ENCODE measurements around the gene ZFX.

ZFX gene

DNA sequence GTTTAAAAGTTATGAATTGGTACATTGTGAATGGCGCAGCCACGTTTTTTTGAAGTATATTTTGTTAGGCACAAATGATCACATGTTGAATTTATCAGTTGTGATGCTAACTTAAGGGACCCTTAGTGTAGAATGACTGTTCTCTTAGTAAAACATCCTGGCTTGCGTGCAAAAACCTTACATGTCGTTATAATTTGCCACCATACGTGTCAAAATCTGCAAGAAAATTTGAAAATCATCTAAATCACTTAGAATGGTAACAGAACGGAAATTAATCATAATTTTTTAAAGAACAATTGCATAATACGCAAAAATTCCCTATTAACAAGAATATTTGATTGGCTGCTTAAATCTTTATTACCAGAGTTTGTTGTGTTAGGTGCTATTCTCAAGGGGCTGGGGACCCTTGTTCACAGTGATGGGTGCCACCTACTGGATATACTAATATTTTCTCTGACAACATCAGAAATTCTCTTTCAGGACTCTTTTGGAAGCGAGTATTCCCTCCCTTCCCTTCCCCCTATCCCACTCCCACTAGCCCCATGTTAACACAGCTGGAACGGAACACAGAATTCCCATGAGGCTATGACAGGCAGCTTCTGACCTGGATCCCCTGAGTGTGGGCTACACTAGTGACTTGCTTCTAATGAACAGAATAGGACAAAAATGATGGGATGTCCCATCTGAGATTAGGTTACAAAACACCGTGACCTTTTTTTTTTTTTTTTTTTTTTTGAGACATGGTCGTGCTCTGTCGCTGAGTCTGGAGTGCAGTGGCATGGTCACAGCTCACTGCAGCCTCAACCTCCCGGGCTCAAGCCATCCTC lies 92.5 kb downstream of the ZFX start:
- peaks cover 7% of the 10 kb centered on the region; the same call in 1 of the 2 replicates for H3K4me1 ChIP-seq (ENCODE audit: insufficient read depth, low read length)
- H3K27ac ChIP-seq (ENCODE audit: low read depth, low read length): no peak overlapping the region
- H3K27me3 ChIP-seq (ENCODE audit: insufficient read depth, low read length): no peaks in the 10 kb centered on the region
- no peak overlapping the region for H3K4me3 ChIP-seq (ENCODE audit: low read length)
- no peaks in the 10 kb centered on the region for H3K36me3 ChIP-seq (ENCODE audit: insufficient read depth, low read length)
- H3K9ac ChIP-seq (ENCODE audit: low read depth, low read length): no peak overlapping the region
- 64% methylated on average over 12 of the region's 13 CpGs for WGBS
- no peaks in the 10 kb centered on the region for H3K9me3 ChIP-seq (ENCODE audit: insufficient read depth, low read depth, low read length)

DNA sequence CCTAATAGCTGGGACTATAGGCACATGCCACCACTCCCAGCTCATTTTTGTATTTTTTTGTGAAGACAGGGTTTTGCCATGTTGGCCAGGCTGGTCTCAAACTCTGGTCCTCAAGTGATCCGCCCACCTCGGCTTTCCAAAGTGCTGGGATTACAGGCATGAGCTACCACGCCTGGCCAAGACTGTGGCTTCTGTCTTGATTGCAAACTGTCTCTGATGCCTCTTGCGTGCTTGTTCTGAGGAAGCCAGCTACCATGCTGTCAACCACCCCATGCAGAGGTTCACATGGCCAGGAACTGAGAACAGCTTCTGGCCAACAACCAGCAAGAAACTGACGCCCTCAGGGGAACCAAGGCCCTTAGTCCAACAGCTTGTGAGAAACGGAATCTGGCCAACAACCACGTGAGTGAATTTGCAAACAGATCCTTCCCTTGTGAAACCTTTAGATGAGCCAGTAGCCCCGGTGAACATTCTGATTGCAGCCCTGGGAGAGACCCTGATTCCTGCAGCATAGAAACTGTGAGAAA lies 93.2 kb downstream of the ZFX start:
- Histone ChIP-seq H3K27ac (ENCODE audit: low read depth, low read length) (no peak overlapping the region), H3K9ac (ENCODE audit: low read depth, low read length) (no peak overlapping the region)

DNA sequence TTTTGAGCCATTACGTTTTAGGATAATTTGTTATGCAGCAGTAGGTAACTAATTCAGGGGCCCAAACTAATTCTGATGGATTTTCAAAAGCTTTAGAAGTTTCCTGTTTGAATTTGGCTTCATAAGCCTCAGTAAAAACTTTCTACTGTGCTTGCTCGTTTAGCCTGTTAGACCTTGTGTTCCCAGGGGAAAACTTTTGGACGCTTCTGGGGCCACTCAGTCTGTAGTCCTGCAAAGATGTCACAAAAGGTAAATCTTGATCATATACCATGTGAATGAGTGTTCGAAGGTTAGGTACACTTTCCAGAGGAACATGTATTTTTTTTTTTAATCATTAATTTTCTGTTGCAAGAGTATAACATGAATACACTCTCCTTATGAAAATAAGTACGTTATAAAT lies 93.7 kb downstream of the ZFX start:
- H3K36me3 ChIP-seq (ENCODE audit: insufficient read depth, low read length): no peaks in the 10 kb centered on the region
- peaks cover 7% of the 10 kb centered on the region; the same call in 1 of the 2 replicates for H3K4me1 ChIP-seq (ENCODE audit: insufficient read depth, low read length)
- no peaks in the 10 kb centered on the region for H3K9me3 ChIP-seq (ENCODE audit: insufficient read depth, low read depth, low read length)
- no peak overlapping the region for H3K9ac ChIP-seq (ENCODE audit: low read depth, low read length)
- no peak overlapping the region for H3K4me3 ChIP-seq (ENCODE audit: low read length)
- 88% methylated on average over 3 of the region's 5 CpGs for WGBS
- H3K27me3 ChIP-seq (ENCODE audit: insufficient read depth, low read length): no peaks in the 10 kb centered on the region
- H3K27ac ChIP-seq (ENCODE audit: low read depth, low read length): no peak overlapping the region

More for the DNA sequence above, 93.2 kb downstream of the ZFX start:
- Histone ChIP-seq H3K4me3 (ENCODE audit: low read length) (no peak overlapping the region), H3K9me3 (ENCODE audit: insufficient read depth, low read depth, low read length) (no peaks in the 10 kb centered on the region), H3K27me3 (ENCODE audit: insufficient read depth, low read length) (no peaks in the 10 kb centered on the region), H3K36me3 (ENCODE audit: insufficient read depth, low read length) (no peaks in the 10 kb centered on the region), H3K4me1 (ENCODE audit: insufficient read depth, low read length) (peaks cover 7% of the 10 kb centered on the region; the same call in 1 of the 2 replicates)
- 64% methylated on average over 8 of the region's 8 CpGs for whole genome bisulfite sequencing

DNA sequence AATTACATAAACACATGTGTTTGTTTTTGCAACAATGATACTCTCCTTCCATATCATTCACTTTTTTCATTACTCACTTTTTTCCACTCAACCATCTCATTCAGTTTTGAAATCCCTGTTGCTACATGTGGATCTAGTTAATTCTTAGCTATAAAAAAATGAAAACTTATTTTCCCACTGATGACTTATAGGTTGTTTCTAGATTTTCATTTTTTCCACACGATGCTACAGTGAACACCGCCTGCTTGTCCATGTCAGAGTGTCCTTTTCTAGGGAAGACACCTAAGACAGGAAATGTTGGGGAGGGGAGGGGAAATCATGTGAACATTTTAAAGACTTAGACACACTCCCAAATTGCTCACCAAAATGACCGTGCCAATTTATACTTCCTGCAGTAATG lies 94.2 kb downstream of the ZFX start:
- H3K36me3 ChIP-seq (ENCODE audit: insufficient read depth, low read length): no peaks in the 10 kb centered on the region
- no peak overlapping the region for H3K9ac ChIP-seq (ENCODE audit: low read depth, low read length)

DNA sequence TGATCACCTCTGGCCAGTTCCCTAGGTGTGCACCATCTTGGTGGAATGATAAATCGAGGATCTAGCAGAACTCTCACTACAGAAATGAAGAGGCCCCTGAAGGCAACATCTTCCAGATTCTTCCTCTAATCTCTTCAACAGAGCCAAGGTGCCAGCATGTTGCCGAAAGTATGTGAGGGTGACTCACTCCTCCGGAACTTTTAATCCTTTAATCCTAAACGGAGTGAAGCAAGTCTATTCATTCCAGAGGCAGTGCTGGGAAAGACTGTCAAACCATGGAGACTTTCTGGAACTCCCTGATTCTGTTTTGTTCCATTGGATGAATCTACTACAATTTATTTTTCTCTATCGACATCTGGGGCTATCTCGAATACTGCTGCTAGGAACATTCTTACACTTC lies 95.7 kb downstream of the ZFX start:
- WGBS: 53% methylated on average over 6 of the region's 6 CpGs
- H3K4me1 ChIP-seq (ENCODE audit: insufficient read depth, low read length): peaks cover 7% of the 10 kb centered on the region; the same call in 1 of the 2 replicates
- H3K27ac ChIP-seq (ENCODE audit: low read depth, low read length): no peak overlapping the region
- no peaks in the 10 kb centered on the region for H3K9me3 ChIP-seq (ENCODE audit: insufficient read depth, low read depth, low read length)
- no peaks in the 10 kb centered on the region for H3K27me3 ChIP-seq (ENCODE audit: insufficient read depth, low read length)
- H3K36me3 ChIP-seq (ENCODE audit: insufficient read depth, low read length): no peaks in the 10 kb centered on the region
- H3K9ac ChIP-seq (ENCODE audit: low read depth, low read length): no peak overlapping the region
- H3K4me3 ChIP-seq (ENCODE audit: low read length): no peak overlapping the region

More for the DNA sequence above, 94.2 kb downstream of the ZFX start:
- no peaks in the 10 kb centered on the region for H3K9me3 ChIP-seq (ENCODE audit: insufficient read depth, low read depth, low read length)
- H3K27me3 ChIP-seq (ENCODE audit: insufficient read depth, low read length): no peaks in the 10 kb centered on the region
- H3K4me3 ChIP-seq (ENCODE audit: low read length): no peak overlapping the region
- H3K4me1 ChIP-seq (ENCODE audit: insufficient read depth, low read length): peaks cover 7% of the 10 kb centered on the region; the same call in 1 of the 2 replicates
- 93% methylated on average over 2 of the region's 3 CpGs for WGBS
- H3K27ac ChIP-seq (ENCODE audit: low read depth, low read length): no peak overlapping the region

DNA sequence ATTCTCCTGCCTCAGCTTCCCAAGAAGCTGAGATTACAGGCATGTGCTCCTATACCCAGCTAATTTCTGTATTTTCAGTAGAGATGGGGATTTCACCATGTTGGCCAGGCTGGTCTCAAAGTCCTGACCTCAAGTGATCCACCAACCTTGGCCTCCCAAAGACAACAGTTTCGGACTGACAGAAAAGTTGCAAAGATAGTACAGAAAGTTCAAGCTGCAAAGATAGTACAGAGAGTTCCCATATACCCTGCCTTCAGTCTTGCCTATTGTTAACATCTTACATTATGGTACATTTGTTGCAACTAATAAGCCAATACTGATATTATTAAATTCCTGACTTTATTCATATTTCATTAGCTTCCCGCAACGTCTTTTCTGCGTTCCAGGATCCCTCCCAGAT lies 98.5 kb downstream of the ZFX start:
- Histone ChIP-seq H3K4me3 (ENCODE audit: low read length) (no peak overlapping the region), H3K4me1 (ENCODE audit: insufficient read depth, low read length) (peaks cover 7% of the 10 kb centered on the region; the same call in 1 of the 2 replicates), H3K27me3 (ENCODE audit: insufficient read depth, low read length) (no peaks in the 10 kb centered on the region), H3K9me3 (ENCODE audit: insufficient read depth, low read depth, low read length) (no peaks in the 10 kb centered on the region), H3K9ac (ENCODE audit: low read depth, low read length) (no peak overlapping the region), H3K36me3 (ENCODE audit: insufficient read depth, low read length) (no peaks in the 10 kb centered on the region), H3K27ac (ENCODE audit: low read depth, low read length) (no peak overlapping the region)
- 100% methylated on average over 4 of the region's 4 CpGs for WGBS

DNA sequence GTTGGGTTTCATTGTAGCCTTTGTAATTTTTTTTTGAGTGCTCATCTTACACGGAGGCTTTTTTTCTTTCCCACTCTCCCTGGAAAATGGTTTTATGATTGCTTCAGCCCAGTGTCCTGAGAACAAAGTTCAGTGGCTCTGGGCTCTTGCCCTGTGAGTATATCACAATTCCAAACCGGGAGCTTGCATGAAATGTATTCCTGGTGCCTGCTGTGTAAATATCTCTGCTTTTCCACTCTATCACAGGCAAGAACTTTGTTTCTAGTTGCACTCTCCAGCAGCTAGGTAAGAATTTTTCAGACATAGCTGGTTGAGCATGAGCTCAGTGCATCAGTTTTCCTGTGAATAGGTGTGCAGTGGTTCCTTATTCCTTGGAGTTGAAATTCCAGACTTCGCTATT lies 103.5 kb downstream of the ZFX start:
- no peaks in the 10 kb centered on the region for H3K9me3 ChIP-seq (ENCODE audit: insufficient read depth, low read depth, low read length)
- H3K4me1 ChIP-seq (ENCODE audit: insufficient read depth, low read length): no peaks in the 10 kb centered on the region
- no peak overlapping the region for H3K4me3 ChIP-seq (ENCODE audit: low read length)
- WGBS: 99% methylated on average over 3 of the region's 3 CpGs
- H3K36me3 ChIP-seq (ENCODE audit: insufficient read depth, low read length): no peaks in the 10 kb centered on the region
- H3K9ac ChIP-seq (ENCODE audit: low read depth, low read length): no peak overlapping the region
- no peak overlapping the region for H3K27ac ChIP-seq (ENCODE audit: low read depth, low read length)
- H3K27me3 ChIP-seq (ENCODE audit: insufficient read depth, low read length): no peaks in the 10 kb centered on the region

DNA sequence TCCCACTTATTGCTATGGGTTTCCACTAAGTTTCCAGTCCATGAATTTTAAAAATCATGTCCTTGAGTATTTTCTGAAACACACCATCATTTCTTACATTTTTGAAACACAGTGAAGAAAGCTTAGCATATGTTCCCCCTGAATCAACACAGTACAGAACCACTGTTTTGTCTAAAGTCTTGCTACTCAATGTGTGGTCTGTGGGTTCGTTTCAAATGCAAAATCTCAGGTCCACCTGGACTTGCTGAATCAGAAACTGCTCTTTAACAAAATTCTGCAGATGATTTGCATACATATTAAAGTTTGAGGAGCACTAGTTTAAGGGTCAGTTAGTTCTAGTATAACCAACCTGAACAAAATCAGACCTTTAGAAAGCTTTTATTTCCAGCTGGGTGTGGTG lies 103.9 kb downstream of the ZFX start:
- no peaks in the 10 kb centered on the region for H3K9me3 ChIP-seq (ENCODE audit: insufficient read depth, low read depth, low read length)
- no CpG with 5 or more reads among the region's 1 CpG for WGBS
- no peak overlapping the region for H3K9ac ChIP-seq (ENCODE audit: low read depth, low read length)
- no peaks in the 10 kb centered on the region for H3K36me3 ChIP-seq (ENCODE audit: insufficient read depth, low read length)
- H3K4me3 ChIP-seq (ENCODE audit: low read length): no peak overlapping the region
- no peak overlapping the region for H3K27ac ChIP-seq (ENCODE audit: low read depth, low read length)
- H3K4me1 ChIP-seq (ENCODE audit: insufficient read depth, low read length): no peaks in the 10 kb centered on the region
- no peaks in the 10 kb centered on the region for H3K27me3 ChIP-seq (ENCODE audit: insufficient read depth, low read length)

DNA sequence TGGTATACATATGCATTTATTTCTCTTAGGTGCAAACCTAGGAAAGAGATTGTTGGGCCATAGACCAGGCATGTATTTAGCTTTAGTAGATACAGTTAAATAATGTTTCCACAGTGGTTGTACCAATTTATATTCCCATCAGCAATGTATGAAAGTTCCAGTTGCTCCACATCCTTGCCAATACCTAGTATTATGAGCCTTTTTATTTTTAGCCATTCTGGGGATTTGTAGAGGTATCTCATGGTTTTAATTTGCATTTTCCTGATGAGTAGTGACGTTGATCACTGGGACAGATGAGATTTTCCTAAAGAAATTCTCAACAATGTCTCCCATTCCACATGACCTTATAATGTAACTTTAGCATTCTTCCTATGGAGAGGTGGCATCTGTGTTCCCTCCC lies 107.5 kb downstream of the ZFX start:
- Histone ChIP-seq H3K27ac (ENCODE audit: low read depth, low read length) (no peak overlapping the region), H3K4me3 (ENCODE audit: low read length) (no peak overlapping the region), H3K4me1 (ENCODE audit: insufficient read depth, low read length) (no peaks in the 10 kb centered on the region), H3K27me3 (ENCODE audit: insufficient read depth, low read length) (no peaks in the 10 kb centered on the region), H3K9ac (ENCODE audit: low read depth, low read length) (no peak overlapping the region), H3K9me3 (ENCODE audit: insufficient read depth, low read depth, low read length) (no peaks in the 10 kb centered on the region), H3K36me3 (ENCODE audit: insufficient read depth, low read length) (no peaks in the 10 kb centered on the region)
- 80% methylated on average over 1 of the region's 1 CpG for WGBS

DNA sequence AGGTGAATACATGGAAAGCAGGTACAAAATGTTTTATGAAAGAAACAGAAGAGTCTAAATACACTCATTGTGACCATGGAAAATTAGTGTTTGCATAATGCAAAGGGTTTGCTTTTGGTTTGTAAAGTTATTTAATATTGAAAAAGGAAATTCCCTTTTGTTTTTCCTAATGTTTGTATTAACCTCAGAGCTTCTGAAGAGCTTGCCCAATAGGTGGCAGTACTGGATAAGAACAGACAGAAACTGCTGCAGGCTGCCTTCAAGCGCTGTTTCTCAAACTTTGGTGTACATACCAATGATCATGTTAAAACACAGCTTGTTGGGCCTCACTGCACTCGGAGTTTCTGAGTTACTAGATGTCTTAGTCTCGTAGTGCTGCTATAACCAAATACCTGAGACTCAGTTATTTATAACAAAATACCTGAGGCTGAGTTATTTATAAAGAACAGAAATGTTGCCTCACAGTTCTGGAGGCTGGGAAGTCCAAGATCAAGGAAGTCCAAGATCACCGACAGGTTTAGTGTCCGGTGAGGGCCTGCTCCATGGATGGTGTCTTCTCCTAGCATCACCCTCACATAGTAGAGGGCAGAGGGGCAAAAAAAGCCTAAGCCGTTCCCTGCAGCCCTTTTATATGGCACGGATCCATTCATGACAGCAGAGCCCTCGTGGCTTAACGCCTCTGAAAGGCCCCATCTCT lies 110.2 kb downstream of the ZFX start:
- 84% methylated on average over 8 of the region's 9 CpGs for WGBS
- H3K4me3 ChIP-seq (ENCODE audit: low read length): no peak overlapping the region
- H3K9ac ChIP-seq (ENCODE audit: low read depth, low read length): no peak overlapping the region
- H3K36me3 ChIP-seq (ENCODE audit: insufficient read depth, low read length): no peaks in the 10 kb centered on the region
- no peaks in the 10 kb centered on the region for H3K27me3 ChIP-seq (ENCODE audit: insufficient read depth, low read length)
- H3K9me3 ChIP-seq (ENCODE audit: insufficient read depth, low read depth, low read length): no peaks in the 10 kb centered on the region
- no peak overlapping the region for H3K27ac ChIP-seq (ENCODE audit: low read depth, low read length)
- no peaks in the 10 kb centered on the region for H3K4me1 ChIP-seq (ENCODE audit: insufficient read depth, low read length)

DNA sequence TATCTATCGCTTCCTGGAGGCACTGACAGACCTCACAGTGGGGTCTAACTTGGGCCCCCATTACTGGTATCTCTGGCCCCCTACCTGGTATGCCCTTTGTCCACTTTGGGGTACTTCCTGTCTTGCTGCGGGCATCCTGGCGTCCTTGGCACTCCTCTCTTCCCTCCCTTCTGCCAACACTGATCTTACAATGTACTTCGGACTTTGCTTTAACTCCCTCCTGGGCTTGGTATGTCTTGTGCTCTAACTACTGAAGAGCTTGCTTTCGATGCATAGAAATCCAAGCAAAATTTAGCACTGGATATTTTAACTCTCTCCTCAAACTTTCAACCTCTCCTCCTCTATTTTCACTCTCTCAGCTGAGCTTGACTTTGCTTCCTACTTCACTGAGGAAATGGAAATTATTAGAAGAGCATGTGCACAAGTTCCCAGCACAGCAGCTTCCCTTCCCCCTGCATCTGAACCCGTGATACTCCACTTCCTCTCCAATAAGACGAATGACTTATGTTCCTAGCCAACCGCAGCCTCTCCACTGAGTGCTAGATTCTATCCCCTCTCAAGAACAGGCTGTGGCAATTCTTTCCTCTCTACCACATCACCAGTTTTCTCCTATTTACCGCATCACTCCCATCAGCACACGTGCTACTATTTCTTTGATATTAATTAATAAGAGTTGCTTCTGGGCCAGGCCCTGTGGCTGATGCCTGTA lies 111.5 kb downstream of the ZFX start:
- H3K4me1 ChIP-seq (ENCODE audit: insufficient read depth, low read length): no peaks in the 10 kb centered on the region
- H3K4me3 ChIP-seq (ENCODE audit: low read length): no peak overlapping the region
- no peaks in the 10 kb centered on the region for H3K9me3 ChIP-seq (ENCODE audit: insufficient read depth, low read depth, low read length)
- H3K9ac ChIP-seq (ENCODE audit: low read depth, low read length): no peak overlapping the region
- 89% methylated on average over 9 of the region's 10 CpGs for WGBS
- no peaks in the 10 kb centered on the region for H3K36me3 ChIP-seq (ENCODE audit: insufficient read depth, low read length)
- H3K27ac ChIP-seq (ENCODE audit: low read depth, low read length): no peak overlapping the region
- H3K27me3 ChIP-seq (ENCODE audit: insufficient read depth, low read length): no peaks in the 10 kb centered on the region

Measured in HUES64 (cell line).